Stimulated activated naive CD8-positive, alpha-beta T cell treated with anti-CD3 and anti-CD28 coated beads, Interleukin-15, Interleukin-2, amounts not matched to agents 100 U/mL and 50 U/mL, for 24 hours (primary cell): ENCODE data around the gene MLXIPL.
"Not testable (repeated sequence)": the region's sequence is repeated elsewhere in the genome, so short reads cannot be mapped to it uniquely, and the experiment has no call there.

Source experiments
- ATAC-seq: fragments of 150-1000 bp; cut with Tn5 transposase; one replicate; pipeline ENCODE4 v1.10.0; 2021
- DNase-seq: peaks from one replicate; pipeline ENCODE4 v3.0.0; 2021

Gene MLXIPL

GRCh38 chr7:73646785-73647724 is 22.7 kb upstream of the MLXIPL start:
- ATAC-seq, result no peak

GRCh38 chr7:73645643-73646174 is 21.4 kb upstream of the MLXIPL start:
- DNase-seq, result no peak
- ATAC-seq, result no peak

More at GRCh38 chr7:73646785-73647724, 22.7 kb upstream of the MLXIPL start:
- no peak for DNase-seq

GRCh38 chr7:73644688-73645286 is 20.5 kb upstream of the MLXIPL start:
- DNase-seq (no peak), ATAC-seq (no peak)

DNA sequence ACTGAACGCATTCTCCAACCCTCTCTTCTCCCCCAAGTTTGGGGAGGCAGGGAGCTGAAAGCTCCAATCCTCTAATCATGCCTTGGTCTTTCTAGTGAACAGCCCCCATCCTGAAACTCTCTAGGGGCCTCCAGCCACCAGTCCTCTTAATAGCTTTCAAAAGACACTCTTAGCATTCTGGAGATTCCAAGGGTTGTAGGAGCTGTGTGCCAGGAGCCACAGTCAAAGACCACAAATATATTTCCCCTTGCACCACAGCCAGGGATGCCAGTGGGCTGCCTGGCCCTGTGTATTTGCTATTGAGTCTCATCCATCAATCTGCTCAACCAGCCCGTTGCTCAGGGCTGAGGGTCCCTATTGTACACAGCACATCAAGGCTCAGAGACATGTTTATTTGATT is 18.5 kb upstream of the MLXIPL start:
- DNase-seq (no peak), ATAC-seq (no peak)

GRCh38 chr7:73638911-73639310 is 14.6 kb upstream of the MLXIPL start:
- DNase-seq, result no peak
- no peak for ATAC-seq

DNA sequence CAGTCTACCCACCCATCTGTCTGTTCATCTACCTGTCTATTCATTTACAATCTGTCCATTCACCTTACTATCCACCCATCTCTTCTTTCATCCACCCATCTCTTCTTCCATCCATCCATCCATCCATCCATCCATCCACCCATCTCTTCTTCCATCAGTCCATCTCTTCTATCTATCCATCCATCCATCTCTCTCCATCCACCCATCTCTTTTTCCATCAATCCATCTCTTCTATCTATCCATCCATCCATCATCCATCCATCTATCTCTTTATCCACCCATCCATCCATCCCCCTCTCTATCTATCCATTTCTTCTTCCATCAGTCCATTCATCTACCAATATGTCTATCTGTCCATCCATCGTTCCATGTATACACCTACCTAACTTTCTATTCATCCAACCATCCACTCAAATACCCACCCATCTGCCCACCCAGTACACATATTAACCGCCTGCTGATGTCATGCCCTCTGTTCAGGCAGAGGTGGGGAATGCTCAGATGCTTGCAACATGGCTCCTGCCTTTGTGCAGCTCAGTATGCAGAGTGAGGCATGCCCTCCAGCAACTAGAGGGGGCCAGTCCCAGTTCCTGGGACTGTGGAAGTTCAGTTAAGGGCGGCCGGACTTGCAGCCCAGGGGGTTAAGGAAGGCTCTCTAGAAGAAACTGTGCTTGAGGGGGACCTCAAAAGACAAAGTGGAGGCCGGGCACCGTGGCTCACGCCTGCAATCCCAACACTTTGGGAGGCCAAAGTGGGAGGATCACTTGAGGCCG is 11.3 kb upstream of the MLXIPL start:
- DNase-seq, result no peak

DNA sequence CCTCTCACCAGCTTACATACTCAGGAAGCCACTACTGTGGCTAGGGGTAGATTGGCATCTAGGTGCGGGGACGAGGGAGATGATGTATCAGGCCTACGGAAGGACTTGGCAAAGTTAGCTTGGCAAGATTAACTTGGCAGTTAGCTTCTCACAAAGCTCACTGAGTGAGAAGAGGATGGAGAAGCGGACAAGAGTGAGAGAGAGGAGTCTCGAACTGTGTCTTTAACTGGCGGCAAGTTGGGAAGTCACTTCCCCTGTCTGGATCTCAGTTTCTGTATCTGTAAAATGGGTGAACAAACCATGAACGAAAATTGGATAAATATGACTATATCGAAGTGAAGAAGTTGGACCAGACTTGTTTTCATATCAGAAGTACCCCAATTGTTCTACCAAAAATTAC is 9.5 kb upstream of the MLXIPL start:
- ATAC-seq (no peak), DNase-seq (no peak)

More for the DNA sequence above, 11.3 kb upstream of the MLXIPL start:
- no peak for ATAC-seq

DNA sequence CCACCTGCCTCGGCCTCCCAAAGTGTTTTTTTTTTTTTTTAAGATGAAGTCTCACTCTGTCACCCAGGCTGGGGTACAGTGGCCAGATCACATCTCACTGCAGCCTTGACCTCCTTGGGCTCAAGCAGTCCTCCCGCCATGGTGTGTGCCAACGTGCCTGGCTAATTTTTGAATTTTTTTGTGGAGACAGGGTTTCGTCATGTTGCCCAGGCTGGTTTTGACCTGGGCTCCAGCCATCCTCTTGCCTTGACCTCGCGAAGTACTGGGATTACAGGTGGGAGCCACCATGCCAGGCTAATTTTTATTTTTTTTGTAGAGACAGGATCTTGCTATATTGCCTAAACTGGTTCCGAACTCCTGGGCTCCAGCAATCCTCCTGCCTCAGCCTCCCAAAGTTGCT is 9.0 kb upstream of the MLXIPL start:
- DNase-seq (no peak), ATAC-seq (no peak)

GRCh38 chr7:73631558-73631957 is 7.2 kb upstream of the MLXIPL start:
- DNase-seq (no peak), ATAC-seq (no peak)

DNA sequence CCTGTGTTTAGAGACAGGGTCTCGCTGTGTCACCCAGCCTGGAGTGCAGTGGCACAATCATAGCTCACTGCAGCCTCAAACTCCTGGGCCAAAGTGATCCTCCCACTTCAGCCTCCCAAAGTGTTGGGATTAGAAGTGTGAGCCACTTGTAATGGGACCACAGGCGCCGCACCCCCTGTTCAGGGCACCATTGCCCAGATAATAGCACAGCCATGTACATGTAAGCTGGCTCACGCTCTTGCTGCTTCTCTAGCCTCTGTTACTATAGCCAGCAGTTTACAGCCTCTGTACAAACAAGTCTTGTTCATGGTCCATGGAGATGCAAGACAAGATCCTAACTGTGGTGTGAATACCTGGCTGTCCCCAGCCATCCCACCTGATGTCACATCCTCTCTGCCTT is 4.2 kb upstream of the MLXIPL start:
- ATAC-seq (no peak), DNase-seq (no peak)

DNA sequence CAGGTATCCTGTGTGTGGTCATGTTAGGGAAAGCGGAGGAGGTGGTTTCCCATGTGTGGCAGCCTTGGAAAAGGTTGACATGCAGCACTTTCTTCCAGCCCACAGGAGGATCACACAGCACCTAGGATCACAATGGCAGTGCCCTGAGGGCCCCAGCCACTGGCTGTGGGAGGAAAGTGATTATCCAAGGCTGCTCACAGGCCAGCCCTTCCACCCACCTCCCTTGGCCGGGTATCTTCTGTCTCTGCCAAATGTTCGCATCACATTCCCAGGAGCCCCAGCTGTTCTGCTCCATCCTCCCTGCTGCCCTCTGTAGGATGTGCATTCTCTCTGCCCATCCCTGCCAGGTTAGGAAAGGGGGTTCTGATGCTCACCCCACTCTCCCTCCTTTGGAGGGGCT is 2.5 kb upstream of the MLXIPL start:
- ATAC-seq (no peak), DNase-seq (no peak)

DNA sequence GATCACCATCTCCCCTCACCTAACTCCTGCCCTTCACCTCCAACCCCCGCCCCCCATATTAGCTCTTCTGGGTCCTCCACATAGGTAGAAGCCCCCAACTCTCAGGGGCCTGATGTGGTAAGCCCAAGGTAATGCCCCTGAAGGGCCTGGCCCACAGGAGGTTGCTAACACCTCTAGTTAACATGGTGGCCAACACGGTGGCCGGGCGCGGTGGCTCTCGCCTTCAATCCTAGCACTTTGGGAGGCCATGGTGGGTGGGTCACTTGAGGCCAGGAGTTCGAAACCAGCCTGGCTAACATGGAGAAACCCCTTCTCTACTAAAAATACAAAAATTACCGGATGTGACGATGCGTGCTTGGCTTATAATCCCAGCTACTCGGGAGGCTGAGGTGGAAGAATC is 954 bp upstream of the MLXIPL start:
- no peak for ATAC-seq
- no peak for DNase-seq

DNA sequence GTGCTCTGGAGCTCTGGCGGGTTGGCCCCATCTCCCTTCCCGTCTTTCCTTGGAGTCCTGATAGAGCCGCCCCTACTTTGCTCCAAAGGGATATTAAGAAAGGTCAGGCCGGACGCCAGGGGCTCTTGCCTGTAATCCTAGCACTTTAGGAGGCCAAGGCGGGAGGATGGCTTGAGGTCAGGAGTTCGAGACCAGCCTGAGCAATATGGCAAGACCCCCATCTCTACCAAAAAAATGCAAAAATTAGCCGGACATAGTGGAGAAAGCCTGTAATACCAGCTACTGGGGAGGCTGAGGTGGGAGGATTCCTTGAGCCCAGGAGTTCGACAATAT is 313 bp upstream of the MLXIPL start:
- ATAC-seq (no peak), DNase-seq (no peak)

DNA sequence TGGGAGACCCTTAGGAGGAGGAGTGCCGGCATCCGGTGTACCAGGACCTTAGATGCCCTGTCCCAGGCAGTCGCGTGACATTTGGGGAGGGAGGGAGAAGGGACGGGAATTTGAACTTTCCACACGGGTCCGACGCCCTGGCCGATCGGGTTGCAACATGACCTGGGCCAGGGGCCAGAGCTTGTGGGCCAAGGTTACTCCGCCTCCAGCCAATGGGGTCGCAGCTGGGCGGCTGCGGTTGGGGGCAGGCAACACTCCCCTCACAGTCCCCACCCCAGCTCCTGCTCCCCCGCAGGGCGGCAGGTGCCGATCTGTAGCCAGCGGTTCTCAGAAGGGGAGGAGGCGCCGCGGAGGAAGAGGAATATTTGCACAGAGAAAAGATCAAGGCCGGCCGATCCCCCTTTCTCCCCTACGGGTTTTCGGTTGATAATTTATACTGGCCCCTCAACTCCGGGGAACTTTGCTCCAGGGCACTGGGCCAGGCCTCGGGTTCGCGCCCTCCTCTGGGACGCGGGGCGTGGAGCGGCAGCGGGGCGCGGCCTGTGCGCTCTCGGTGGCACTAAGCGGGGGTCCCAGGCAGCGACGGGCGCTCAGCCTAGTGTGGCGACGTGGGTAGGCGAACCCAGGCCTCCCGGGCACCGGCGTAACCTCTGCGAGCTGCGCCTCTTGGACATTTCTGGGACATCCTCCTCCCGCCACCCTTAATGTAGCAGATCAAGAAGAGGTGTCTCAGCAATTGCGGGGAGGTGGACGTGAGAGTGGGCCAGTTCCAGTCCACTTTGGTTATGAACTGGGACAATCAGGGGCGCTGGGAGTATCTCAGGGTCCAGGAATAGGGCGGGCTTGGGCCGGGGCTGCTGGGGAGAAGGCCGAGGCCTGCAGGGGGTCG is 1.2 kb downstream of the MLXIPL start:
- DNase-seq (no peak), ATAC-seq (no peak)

DNA sequence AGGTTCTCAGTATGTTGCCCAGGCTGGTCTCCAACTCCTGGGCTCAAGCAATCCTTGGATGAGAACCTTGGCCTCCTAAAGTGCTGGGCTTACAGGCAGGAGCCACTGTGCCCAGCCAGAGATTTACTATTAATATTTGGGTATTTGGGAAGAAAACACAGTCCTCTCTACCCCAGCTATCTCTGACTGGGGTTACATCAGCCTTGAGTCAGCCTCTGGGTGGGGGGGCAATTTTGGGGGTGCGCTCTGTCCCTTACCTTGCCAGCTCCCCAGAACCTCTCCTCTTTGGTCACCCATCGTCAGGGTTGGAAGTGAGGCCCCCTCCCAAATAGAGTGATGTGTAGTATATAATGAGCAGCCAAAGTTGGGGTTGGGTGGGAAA is 1.8 kb downstream of the MLXIPL start:
- ATAC-seq, result no peak
- no peak for DNase-seq

DNA sequence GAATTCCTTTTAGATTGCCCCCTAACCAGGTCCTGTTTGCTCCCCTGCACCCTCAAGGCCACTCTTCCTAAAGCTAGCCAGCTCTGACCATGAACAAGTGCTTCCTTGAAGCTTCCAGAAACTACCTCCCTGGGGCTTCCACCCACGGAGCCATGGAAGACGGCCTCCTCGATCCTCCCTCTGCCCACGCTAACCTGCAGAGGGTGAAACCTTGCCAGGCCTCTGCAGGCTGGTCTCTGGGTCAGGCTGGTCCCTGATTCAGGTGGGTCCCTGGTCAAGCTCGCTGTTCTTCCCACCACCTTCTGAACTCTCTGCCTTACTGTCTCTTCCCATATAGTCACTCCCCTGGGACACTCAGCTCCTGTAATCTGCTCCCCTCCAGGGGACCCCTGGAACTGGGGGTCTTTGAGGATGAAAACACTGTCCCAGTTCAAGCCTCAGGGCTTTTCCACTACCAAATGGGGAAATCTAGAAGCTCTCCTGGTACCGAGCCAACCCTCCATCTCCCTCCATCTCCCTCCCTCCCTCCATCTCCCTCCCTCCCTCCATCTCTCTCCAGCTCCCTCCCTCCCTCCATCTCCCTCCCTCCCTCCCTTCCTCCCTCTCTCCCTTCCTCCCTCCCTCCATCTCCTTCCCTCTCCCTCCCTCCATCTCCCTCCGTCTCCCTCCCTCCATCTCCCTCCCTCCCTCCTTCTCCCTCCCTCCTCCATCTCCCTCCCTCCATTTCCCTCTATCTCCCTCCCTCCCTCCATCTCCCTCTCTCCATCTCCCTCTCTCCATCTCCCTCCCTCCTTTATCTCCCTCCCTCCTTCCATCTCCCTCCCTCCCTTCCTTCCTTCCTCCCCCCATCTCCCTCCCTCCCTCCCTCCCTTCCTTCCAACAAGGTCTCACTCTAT is 2.9 kb downstream of the MLXIPL start:
- ATAC-seq (no peak), DNase-seq (no peak)

- not testable (repeated sequence) for ATAC-seq, DNase-seq
Measured at GRCh38 chr7:73619394-73619793, 4.9 kb downstream of the MLXIPL start.

DNA sequence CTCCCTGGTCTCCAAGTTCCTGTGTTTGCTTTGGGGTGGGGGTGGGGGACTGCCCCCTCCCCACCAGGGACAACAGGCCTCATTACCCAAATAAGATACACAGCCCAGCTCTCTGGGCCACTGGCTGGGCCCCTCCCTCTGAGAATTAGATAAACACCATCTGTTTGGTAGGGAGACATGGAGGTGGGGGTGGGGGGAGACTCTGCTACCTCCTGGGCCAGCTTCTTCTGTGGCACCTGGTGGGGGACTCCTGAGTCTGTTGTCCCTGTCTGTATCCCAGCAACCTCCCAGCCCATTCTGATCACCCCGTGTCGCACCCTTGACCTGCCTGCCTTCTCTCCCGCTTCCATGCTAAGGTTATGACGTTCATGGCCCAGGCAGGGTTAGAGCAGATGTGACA is 5.8 kb downstream of the MLXIPL start:
- DNase-seq (no peak), ATAC-seq (no peak)

DNA sequence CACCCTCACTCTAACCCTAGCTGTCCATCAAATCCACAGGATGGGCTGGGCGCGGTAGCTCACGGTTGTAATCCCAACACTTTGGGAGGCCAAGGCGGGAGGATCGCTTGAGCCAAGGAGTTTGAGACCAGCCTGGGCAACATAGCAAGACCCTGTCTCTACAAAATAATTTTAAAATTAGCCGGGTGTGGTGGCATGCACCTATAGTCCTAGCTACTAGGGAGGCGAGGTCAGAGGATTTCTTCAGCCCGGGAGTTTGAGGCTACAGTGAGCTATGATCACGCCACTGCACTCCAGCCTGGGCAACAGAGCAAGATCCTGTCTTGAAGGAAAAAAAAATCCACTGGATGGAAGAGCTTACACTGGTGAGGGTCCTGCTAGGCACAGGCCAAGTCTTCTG is 6.8 kb downstream of the MLXIPL start:
- not testable (repeated sequence) for ATAC-seq, DNase-seq

- DNase-seq (no peak), ATAC-seq (no peak)
Measured at GRCh38 chr7:73615886-73616285, 8.4 kb downstream of the MLXIPL start.

DNA sequence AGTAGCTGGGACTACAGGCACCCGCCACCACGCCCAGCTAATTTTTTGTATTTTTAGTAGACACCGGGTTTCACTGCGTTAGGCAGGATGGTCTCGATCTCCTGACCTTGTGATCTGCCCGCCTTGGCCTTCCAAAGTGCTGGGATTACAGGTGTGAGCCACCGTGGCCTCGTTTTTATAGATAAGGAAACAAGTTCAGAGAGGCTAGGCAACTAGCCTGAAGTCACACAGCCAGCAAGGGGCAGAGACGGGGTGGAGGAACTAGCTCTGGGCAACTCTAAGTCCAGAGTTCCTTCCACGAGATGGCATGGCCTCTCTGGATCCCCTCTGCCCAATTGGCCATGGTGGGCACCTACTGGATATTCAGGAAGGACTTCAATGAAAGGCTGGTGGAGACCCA is 9.4 kb downstream of the MLXIPL start:
- DNase-seq, ATAC-seq: not testable (repeated sequence)
